HG03025 (cell line): ENCODE results near the gene LRIF1.
"Not testable (repeated sequence)": the region's sequence is repeated elsewhere in the genome, so short reads cannot be mapped to it uniquely, and the experiment has no call there.

Source experiments
- ATAC-seq: cut with Tn5 transposase; IDR thresholded peaks from one replicate; pipeline ENCODE4 v1.9.1; 2021; ENCODE audit warnings: mild to moderate bottlenecking, moderate library complexity; ENCODE audit not compliant: unreplicated experiment, low FRiP score

LRIF1 gene, protein sequence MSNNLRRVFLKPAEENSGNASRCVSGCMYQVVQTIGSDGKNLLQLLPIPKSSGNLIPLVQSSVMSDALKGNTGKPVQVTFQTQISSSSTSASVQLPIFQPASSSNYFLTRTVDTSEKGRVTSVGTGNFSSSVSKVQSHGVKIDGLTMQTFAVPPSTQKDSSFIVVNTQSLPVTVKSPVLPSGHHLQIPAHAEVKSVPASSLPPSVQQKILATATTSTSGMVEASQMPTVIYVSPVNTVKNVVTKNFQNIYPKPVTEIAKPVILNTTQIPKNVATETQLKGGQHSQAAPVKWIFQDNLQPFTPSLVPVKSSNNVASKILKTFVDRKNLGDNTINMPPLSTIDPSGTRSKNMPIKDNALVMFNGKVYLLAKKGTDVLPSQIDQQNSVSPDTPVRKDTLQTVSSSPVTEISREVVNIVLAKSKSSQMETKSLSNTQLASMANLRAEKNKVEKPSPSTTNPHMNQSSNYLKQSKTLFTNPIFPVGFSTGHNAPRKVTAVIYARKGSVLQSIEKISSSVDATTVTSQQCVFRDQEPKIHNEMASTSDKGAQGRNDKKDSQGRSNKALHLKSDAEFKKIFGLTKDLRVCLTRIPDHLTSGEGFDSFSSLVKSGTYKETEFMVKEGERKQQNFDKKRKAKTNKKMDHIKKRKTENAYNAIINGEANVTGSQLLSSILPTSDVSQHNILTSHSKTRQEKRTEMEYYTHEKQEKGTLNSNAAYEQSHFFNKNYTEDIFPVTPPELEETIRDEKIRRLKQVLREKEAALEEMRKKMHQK

DNA sequence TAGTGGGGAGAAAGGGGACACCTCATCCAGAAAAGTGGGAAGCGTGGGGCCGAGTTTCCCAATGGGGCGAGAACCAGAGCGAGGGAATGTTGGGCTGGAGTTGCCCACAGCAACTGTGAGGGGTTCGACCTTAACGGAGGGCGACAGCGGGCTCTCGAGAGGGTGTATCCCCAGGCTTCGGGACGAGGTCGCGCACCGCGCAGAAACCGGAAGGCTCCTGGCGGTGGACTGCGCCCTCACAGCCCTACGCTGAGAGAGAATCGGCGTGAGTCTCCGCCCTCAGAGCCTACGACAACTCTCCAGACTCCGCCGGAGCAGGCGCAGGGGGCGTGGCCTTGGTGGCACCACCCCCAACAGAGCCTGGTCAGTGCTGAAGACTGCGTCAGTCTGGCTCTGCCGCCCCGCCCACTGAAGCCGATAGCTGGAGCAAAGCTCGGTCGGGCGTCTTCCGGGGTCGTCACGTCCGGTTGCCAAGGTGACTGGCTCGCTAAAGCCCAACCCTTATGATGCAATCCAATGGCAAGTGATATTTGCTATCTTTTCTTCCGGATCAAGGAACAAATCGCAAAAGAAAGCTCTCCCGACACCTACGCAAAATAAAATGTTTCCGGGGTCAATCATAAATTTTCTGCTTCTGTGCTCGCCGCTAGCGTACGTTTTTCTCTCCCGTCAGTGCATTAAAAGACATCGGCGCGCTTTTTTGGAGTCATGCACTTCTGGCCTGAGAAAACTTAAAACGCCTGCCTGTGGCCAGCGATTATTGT lies at the start of gene LRIF1:
TSS of gene LRIF1 (minus strand) at position 232 of the 764 bp plus-strand sequence. CDS start 234 bp downstream, outside the sequence.
- peak; percentile 97 for ATAC-seq

DNA sequence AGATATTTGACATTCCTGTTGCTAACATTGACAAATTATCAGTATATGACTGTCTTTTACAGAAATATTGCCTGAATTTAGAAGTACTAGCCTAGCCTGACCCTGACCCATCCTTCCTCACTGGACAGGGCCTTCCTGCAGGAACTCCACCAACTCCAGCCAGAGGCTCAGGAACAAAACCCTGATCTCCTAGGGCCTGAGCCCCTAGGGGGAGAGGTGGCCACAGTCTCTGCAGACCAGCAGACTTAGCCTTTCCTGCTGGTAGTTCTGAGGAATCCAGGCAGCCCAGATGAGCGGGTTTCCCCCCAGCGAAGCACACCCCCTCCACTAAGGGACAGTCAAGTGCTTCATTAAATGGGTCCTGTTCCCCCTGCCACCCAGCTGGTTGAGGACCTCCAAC lies 44.3 kb upstream of the LRIF1 start:
- no peak for ATAC-seq

DNA sequence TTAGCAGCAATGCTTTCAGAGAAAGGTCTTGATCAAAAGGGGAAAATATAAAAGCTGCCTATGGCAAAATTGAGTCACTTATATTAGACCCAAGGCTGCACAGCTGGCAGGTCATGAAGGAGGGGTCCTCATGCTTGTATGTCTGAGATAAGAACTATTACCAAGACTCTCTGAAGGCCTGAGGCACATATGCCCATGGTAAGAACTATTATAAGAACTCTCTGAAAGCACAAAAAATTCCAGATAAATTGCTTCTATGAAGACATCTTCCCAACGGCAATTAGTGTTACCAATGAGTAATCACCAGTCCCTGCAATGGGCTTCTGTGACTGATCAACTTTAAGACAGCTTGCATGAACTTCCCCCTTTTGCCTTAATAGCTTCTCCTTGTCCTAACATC lies 42.8 kb upstream of the LRIF1 start:
- no peak for ATAC-seq

DNA sequence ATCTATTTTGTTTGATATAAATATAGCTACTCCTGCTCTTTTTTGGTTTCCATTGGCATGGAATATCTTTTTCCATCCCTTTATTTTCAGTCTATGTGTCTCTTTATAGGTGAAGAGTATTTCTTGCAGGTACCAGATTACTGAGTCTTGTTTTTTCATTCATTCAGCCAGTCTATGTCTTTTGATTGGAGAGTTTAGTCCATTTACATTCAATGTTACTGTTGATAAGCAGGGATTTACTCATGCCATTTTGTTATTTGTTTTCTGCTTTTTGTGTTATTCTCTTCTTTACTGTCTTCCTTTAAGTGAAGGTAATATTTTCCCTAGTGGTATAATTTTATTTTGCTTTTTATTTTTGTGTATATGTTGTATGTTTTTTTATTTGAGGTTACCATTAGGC lies 35.9 kb upstream of the LRIF1 start:
- ATAC-seq, result not testable (repeated sequence)

DNA sequence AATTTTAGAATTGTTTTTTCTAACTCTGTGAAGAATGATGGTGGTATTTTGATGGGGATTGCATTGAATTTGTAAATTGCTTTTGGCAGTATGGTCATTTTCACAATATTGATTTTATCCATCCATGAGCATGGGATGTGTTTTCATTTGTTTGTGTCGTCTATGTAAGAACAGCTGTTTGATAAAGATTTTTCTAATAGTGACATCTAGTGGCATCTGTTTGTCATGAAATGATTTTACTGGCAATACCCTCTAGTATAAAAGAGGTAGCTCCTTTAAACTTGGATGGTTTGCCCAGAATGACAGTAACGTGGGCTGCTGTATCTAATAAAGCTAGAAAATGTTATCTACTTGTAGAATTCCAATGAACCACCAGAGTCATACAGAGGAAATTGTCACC lies 28.6 kb upstream of the LRIF1 start:
- not testable (repeated sequence) for ATAC-seq

DNA sequence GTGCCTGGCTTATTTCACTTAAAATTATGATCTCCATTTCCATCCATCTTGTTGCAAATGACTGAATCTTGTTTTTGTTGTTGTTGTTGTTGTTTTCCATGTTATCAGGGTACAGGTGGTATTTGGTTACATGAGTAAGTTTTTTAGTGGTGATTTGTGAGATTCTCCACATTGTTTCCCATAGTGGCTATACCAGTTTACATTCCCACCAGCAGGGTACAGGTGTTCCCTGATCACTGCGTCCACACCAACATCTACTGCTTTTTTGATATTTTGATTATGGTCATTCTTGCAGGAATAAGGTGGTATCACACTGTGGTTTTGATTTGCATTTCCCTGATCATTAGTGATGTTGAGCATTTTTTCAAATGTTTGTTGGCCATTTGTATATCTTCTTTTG lies 27.6 kb upstream of the LRIF1 start:
- ATAC-seq, result not testable (repeated sequence)

DNA sequence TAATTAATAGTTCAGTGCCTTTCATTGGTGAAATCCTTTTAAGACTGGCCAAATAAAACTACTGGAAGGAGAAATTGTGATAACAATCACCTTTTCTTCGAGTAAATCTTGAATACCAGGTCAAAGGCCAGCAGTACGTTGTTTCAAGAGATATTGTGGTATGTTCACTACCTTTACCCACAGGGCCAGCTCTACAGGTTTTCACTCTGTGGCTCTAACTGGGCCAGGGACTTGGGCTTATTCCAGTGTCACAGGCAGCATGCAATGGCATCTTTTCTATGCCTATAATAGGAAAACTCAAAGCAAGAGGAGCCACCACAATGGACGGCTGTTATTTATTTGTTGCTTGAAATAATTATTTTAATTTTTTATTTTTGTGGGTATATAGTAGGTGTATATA lies 26.8 kb upstream of the LRIF1 start:
- no peak for ATAC-seq

DNA sequence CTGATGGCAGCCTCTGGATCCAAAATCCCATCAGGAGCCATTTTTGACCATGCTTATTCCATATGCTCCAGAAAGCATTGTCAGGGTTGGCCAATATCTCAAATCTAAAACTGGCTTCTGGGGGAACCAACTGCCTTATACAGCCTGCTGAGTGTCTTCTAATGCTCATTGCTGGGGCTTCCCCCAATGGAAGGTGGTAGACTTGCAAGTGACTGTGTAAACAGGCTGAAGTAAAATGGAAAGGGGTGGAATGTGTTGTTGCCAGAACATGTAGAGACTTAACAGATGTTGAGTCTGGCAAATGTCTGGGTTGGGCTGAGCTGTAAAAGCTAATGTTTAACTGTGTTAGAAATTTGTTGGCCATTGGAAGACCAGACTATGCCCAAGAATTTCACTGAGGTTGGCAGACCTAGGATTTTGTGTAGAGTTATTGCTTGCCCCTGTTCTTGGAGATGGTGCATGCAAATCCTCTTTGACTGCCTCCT lies 22.7 kb upstream of the LRIF1 start:
- no peak for ATAC-seq

DNA sequence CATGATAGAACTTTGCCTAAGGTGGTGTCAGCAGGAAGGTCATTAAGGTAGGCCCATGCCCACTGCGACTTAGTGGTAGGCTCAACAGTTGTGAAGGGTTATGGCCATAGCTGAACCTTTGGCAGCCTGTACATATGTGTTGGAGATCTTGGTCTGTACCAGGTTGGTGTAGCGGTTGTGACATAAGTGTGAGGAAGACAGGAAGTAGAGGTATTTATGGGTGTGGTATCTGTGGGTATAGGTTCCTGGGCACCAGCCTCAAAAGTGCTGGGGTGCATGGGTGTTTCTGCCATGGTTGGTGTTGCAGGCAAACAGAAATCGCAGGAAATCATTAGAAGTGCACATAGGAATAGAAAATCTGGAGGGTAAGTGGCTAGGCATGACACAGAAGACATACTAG lies 18.6 kb upstream of the LRIF1 start:
- no peak for ATAC-seq

DNA sequence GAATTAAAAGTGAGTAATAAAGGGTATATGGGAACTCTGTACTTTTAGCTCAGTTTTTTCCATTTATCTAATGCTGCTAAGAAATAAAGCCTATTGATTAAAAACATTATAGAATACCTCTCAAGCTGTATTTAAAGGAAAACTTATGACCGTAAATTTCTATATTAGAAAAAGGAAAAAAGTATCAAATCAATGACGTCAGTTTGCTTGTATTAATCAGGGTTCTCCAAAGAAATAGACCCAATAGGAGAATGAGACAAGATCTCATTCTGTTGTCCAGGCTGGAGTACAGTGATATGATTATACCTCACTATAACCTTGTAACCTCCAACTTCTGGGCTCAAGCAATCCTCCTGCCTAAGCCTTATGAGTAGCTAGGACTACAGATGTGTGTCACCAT lies 15.4 kb upstream of the LRIF1 start:
- ATAC-seq, result no peak

DNA sequence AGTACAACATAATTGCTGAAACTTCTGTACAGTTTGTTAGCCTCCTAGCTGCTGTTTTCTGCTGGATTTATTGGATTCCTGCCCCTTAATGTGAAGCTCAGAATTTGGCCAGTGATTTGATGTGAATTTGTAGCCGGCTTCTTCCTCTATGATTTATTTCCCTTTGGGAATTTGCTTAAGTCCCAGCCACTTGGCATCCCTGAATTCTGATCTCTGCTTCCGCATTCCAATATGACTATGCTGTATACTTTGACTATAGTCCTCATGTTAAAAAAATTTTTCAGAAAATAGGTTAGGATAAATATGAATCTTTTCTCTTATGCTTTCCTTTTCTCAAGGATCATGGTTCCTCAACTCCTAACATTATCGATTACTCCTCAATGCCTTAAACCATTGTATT lies 12.4 kb upstream of the LRIF1 start:
- ATAC-seq, result no peak

DNA sequence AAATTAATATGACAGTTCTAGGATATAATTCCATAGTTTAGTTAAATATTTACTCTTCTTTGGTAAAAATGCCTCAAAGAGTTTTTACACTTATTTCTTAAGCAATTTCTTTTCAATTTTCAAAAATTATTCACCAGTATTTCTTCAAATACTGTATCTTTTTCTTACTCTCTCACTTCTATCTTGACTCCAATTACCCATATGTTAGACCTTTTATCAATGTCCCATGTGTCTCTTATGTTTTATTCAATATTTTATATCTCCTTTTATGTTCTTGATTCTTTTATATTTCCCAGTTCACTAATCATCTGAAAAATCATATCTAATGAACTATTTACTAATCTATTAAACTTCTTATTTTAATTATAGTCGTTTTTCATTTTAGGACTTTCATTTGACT lies 11.5 kb upstream of the LRIF1 start:
- ATAC-seq, result no peak

DNA sequence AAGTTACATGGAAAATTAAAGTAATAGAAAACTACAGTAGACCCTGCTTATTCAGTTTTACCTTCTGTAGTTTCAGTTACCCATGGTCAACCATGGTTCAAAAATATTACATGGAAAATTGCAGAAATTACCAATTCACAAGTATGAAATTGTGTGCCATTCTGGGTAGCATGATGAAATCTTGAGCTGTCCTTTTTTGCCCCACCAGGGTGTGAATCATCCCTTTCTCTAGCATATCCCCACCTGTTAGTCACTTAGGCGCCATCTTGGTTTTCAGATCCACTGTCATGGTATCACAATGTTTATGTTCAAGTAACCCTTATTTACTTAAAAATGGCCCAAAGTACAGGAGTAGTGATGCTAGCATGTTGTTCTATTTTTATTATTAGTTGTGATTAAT lies 3.5 kb upstream of the LRIF1 start:
- ATAC-seq, result no peak

DNA sequence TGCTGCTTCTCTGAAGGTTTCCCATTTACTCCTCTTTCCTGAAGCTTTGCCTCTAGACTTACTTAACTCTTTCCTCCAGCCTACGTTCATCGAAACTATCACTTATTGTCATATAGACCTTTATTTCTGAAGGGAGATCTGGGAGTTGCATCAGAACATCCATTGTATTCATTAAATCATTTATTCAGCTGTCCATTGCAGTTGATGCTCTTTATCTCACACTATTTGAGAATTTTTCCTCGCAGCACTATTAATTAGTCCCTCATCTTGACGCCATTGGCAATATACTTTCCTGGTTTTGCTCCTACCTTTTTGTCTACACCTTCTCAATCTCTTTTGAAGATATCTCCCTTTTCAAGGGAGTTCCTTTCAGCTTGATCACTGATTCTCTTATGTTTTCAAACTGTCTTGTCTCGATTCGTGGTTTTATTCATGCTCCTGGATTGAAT lies 757 bp upstream of the LRIF1 start:
- ATAC-seq, result no peak

DNA sequence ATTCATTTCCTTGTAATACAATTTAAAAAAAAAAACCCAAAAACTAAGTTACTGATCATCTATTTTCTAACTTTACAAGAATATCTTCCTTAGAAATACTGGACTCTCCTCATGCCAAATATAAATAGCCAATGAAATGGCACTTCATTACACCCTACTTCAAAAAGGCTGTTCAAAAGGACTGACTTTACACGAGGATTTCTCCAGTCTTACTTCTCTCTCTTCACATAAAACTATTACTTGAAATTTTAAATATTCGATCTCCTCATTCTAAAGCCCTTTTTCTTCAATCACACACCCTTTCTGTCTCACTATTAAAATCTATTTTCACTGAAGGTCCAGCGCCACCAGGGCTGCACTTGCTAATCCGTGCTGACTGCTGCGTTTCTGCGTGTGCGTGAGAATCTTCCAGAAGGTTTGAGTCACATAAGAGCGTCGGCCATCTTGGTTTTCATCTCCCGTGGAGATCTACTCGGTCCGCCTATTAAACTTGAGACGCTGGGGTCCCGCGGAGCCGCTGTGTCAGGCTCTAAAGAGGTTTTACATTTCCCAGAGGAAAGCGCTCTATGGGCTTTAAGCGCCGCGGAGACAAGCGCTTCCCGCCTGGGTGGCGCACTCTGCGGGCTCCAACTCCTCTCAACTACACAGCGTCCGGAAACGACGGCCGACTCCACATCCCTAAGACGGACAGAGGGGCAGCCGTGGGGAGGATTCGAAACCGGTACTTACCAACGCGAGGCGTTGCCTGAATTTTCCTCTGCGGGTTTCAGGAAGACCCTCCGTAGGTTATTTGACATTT lies 631 bp downstream of the LRIF1 start:
- peak; percentile 43 for ATAC-seq

DNA sequence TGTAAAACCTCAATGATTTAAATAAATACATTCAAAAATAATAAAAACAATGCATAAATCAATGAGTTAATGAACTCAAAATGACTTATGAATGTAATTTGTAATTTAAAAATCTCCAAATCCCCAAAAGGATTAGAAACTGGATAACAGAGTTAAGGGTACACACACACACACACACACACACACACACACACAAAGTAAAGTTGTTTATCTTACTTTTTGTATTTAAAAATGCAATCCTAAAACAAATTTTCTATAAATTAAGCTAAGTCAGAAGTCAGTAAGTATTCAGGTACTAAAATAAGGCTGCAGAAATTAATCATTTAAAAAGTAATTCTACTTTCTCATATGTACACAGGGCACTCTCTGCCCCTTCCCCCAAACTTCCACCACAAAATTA lies 1.8 kb downstream of the LRIF1 start:
- ATAC-seq, result no peak

DNA sequence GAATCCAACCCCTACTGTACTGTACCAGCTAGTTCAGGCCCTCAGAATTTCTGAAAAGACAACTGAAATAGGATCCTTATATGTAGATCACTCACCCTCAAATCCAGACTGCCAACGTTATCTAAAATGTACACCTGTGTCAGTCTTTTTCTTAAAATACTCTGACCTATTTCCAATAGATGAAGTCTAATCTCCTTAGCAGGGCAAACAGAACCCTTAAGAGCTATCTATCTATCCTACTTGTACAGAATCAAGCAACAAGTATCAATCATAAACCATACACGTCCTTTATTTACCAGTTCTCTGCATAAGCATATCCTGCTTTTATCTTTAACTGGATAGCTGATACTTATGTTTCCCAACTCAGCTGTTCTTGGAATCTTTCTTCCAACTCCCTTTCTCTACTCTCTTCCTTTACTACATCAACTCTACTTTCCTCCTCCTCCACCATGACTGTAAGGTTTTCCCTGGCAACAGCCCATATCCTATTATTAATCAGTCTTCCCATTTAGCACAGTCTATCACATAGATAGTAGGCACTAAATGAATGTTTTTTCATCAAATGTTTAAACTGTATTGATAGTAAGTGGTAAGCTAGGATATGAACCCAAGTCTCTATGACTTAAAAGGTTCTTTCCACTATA lies 2.8 kb downstream of the LRIF1 start:
- ATAC-seq, result no peak

DNA sequence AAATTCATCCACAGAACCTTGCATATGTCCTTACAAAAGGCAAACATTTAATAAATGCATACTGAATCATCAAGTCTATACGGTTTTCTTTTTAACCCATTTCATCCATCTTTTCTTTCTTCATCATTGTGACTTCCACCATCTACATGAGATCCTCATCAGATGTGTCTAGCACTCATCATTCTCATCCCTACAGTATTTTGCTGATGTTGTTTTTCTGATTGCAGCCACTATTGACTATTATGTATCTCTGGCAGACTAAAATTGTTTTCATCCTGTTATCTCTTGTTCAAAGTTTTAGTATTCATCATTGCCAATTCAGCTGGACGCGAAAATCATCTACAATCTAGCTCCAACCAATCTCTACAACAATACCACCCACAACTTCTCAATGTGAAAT lies 5.9 kb downstream of the LRIF1 start:
- ATAC-seq, result no peak

DNA sequence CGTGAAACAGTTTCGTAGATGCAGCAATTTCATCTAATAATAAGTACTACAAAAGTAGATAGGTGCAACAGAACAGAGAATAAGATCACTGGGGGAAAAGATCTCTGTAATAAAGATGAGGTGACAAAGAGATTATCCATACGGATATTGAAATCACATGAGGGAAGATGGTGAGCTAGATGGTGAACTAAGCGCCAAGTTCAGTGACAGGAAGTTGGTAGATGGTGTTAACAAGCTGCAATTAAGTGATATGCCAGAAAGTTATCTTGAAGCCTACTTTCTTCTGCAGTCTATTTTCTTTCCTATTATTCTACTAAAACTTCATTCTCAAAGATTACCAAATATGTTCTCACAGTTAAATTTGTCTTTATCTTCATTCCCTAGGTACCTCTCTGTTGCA lies 7.1 kb downstream of the LRIF1 start:
- ATAC-seq, result no peak

DNA sequence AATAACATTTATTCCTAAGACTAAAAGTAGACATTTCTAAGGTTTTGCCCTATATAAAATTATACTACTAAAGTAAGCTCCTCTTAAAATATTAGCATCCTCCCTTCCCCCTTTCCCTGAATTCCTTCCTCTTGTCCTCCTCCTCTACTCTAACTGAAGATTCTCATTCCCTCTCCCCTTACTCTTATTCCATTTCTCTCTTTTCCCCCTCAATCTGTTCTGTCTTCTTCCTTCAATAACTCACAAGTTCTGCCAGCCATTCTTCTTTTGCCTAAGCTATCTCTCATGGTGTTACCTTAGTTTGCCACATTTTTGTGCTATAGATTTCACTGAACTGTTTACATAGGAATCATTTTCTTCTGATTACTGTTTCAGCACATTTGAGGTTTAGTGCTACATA lies 10.7 kb downstream of the LRIF1 start:
- no peak for ATAC-seq
